Liver (tissue), 9 donors: Measurements from ENCODE around the gene ZSWIM6. TPM values are rescaled to one million over a fixed set of nuclear protein-coding genes. Genes with fewer than 3 reads are reported as not detected.

ENCODE experiments used
- DNase-seq: peaks from one replicate; pipeline ENCODE4 v3.0.0-alpha.2; 2017; ENCODE audit warnings: low spot score
- H3K27ac ChIP-seq, 2 donors: one replicate each; pipeline ENCODE4 v1.7.0; 2013; ENCODE audit warnings: inconsistent platforms in 2 of 2, low read length in 2 of 2, control low read depth in 1 of 2, low read depth in 1 of 2, mild to moderate bottlenecking in 1 of 2
- H3K27me3 ChIP-seq, 4 donors: one replicate each; pipeline versions ENCODE4 v1.6.1 to v1.7.0; 2013; ENCODE audit warnings: low read length in 3 of 4, inconsistent platforms in 1 of 4, mild to moderate bottlenecking in 1 of 4, moderate library complexity in 1 of 4; ENCODE audit not compliant: control insufficient read depth in 4 of 4, insufficient read depth in 4 of 4
- H3K36me3 ChIP-seq, 4 donors: one replicate each; pipeline versions ENCODE4 v1.6.1 to v1.7.0; 2013; ENCODE audit warnings: low read length in 3 of 4, mild to moderate bottlenecking in 3 of 4, low read depth in 1 of 4, moderate library complexity in 1 of 4; ENCODE audit not compliant: control insufficient read depth in 4 of 4, insufficient read depth in 3 of 4
- H3K4me1 ChIP-seq, 4 donors: one replicate each; pipeline versions ENCODE4 v1.6.1 to v1.7.0; 2013; ENCODE audit warnings: low read length in 3 of 4, mild to moderate bottlenecking in 3 of 4, moderate library complexity in 1 of 4; ENCODE audit not compliant: control insufficient read depth in 4 of 4, insufficient read depth in 4 of 4
- H3K4me3 ChIP-seq, 3 donors: one replicate each; pipeline versions ENCODE4 v1.6.1 to v1.7.0; 2013; ENCODE audit warnings: low read length in 3 of 3, control low read depth in 1 of 3, low read depth in 1 of 3, mild to moderate bottlenecking in 1 of 3
- H3K9ac ChIP-seq, 2 donors: one replicate each; pipeline ENCODE4 v1.7.0; 2013; ENCODE audit warnings: low read length in 2 of 2, mild to moderate bottlenecking in 2 of 2, moderate library complexity in 2 of 2, control low read depth in 1 of 2, low read depth in 1 of 2
- H3K9me3 ChIP-seq, 4 donors: one replicate each; pipeline versions ENCODE4 v1.6.1 to v1.7.0; 2013; ENCODE audit warnings: low read length in 3 of 4; ENCODE audit not compliant: control insufficient read depth in 4 of 4
- EGR1 ChIP-seq, 2 donors: IDR thresholded peaks; 2 replicates each; pipeline ENCODE4 v1.6.1; 2016 to 2018; ENCODE audit warnings: antibody characterized with exemption in 2 of 2, low read depth in 2 of 2
- FOXA1 ChIP-seq: IDR thresholded peaks from 2 replicates; pipeline ENCODE4 v1.6.1; 2016; ENCODE audit warnings: antibody characterized with exemption
- NR2F2 ChIP-seq: IDR thresholded peaks from 2 replicates; pipeline ENCODE4 v1.6.1; 2016; ENCODE audit warnings: antibody characterized with exemption
- SP1 ChIP-seq: IDR thresholded peaks from 2 replicates; pipeline ENCODE4 v1.6.1; 2018; ENCODE audit warnings: antibody characterized with exemption, mild to moderate bottlenecking
- TAF1 ChIP-seq: conservative IDR thresholded peaks from 2 replicates; pipeline ENCODE4 v1.6.1; 2016; ENCODE audit warnings: antibody characterized with exemption, mild to moderate bottlenecking
- WGBS: extraction: QIAGEN DNeasy Blood & Tissue Kit; methylation state at CpG from one replicate; pipeline ENCODE4 v1.1.7; 2013; 5-methylcytosine and 5-hydroxymethylcytosine counted together
- polyA plus RNA-seq, 2 donors: library from polyadenylated mRNA; stranded (reverse) in 1 of 2; unstranded in 1 of 2; fragments of 200-250 nt in 1 of 2; fragments of >200 nt in 1 of 2; fragmentation: Nextera tagmentation in 1 of 2; extraction: Ambion mirVana in 1 of 2; gene quantifications; one replicate each; pipeline versions ENCODE4 v1.2.1 to v1.2.3, GENCODE V29; 2013 to 2015
- total RNA-seq, 2 donors: library from RNA; depleted of rRNA; stranded (reverse); fragments of >200 nt; gene quantifications; one replicate each; pipeline ENCODE4 v1.2.3, GENCODE V29; 2014
- TF ChIP-seq, protein P1 (sequence below): fragments of 150-350 bp; IDR thresholded peaks from 2 replicates; pipeline ENCODE4 v1.5.1; 2017; ENCODE audit warnings: improper control_type of control experiment, low read depth, low read length; ENCODE audit not compliant: missing input control
- TF ChIP-seq, protein P2 (sequence below): IDR thresholded peaks from 2 replicates; pipeline ENCODE4 v1.6.1; 2016; ENCODE audit warnings: antibody characterized with exemption, mild to moderate bottlenecking
- TF ChIP-seq, protein P3 (sequence below): IDR thresholded peaks from 2 replicates; pipeline ENCODE4 v1.6.1; 2016; ENCODE audit warnings: antibody characterized with exemption
- donor health status: healthy.
- donor health status: healthy.
- donor health status: healthy.
- donor health status: healthy.
- donor health status: healthy.

Gene ZSWIM6
- total and polyA plus RNA-seq, 4 donors: 1.3 to 5.2 (median 3.3) TPM

DNA sequence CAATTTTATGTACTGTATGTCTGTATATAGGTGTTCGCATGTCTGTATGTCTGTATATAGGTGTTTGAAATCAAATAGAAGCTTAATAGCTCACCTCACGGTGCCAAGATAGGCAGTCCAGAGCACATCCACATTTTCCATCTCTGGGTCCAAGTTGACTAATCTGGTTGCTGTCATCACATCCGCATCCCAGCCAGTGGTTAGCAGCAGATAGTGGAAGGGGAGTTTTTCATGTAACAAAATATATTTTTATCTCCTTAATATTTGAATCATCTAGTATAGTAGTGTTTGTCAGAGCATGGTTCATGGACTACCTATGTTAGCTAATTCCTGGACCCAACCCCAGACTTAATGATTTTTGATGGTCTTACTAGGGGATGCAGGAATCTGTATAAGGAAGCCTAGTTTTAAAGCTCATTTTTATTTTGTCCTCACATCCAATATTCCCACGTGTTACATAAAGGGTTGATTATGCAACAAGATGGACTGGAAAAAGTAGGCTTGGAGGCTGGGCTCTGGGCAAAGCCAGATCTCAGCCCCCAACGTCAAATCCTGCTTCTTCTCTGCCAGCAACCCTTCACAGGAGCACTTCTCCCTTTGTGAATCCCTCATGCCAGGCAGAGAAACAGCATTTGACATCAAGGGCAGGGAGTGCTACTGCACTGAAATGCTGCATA, 219.7 kb downstream of the ZSWIM6 start (continued):
- TF ChIP-seq, protein P1, sequence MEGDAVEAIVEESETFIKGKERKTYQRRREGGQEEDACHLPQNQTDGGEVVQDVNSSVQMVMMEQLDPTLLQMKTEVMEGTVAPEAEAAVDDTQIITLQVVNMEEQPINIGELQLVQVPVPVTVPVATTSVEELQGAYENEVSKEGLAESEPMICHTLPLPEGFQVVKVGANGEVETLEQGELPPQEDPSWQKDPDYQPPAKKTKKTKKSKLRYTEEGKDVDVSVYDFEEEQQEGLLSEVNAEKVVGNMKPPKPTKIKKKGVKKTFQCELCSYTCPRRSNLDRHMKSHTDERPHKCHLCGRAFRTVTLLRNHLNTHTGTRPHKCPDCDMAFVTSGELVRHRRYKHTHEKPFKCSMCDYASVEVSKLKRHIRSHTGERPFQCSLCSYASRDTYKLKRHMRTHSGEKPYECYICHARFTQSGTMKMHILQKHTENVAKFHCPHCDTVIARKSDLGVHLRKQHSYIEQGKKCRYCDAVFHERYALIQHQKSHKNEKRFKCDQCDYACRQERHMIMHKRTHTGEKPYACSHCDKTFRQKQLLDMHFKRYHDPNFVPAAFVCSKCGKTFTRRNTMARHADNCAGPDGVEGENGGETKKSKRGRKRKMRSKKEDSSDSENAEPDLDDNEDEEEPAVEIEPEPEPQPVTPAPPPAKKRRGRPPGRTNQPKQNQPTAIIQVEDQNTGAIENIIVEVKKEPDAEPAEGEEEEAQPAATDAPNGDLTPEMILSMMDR: no peak

DNA sequence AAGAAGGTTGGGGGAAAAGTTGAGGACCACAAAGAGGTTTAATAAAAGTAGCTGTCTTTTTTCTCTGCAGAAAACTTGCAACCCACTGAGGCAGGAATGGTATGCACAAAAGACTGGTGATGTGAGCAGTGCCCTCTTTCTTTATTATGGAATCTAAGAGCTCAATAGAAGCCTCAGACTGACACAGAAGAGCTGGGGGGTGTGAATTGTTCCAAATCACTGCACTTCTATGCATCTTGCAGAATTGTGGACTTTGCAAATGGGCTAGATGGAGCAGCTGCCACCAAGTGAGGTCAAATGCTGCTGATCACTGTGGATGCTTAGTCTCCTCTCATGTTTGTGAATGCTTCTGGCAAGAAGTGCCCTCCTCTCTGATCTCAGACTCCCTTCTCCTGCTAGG, 227.1 kb downstream of the ZSWIM6 start:
- Histone ChIP-seq H3K9ac (no peak overlapping the region), H3K27ac (no peak overlapping the region), H3K27me3 (no peaks in the 10 kb centered on the region), H3K9me3 (no peaks in the 10 kb centered on the region), H3K4me1 (no peaks in the 10 kb centered on the region), H3K4me3 (no peak overlapping the region), H3K36me3 (no peaks in the 10 kb centered on the region)
- TF ChIP-seq SP1: no peak
- TF ChIP-seq EGR1 (IDR thresholded peaks at IDR 0.05; ENCODE audit: low read depth in 2 of 2): no peak
- TF ChIP-seq, protein P2, sequence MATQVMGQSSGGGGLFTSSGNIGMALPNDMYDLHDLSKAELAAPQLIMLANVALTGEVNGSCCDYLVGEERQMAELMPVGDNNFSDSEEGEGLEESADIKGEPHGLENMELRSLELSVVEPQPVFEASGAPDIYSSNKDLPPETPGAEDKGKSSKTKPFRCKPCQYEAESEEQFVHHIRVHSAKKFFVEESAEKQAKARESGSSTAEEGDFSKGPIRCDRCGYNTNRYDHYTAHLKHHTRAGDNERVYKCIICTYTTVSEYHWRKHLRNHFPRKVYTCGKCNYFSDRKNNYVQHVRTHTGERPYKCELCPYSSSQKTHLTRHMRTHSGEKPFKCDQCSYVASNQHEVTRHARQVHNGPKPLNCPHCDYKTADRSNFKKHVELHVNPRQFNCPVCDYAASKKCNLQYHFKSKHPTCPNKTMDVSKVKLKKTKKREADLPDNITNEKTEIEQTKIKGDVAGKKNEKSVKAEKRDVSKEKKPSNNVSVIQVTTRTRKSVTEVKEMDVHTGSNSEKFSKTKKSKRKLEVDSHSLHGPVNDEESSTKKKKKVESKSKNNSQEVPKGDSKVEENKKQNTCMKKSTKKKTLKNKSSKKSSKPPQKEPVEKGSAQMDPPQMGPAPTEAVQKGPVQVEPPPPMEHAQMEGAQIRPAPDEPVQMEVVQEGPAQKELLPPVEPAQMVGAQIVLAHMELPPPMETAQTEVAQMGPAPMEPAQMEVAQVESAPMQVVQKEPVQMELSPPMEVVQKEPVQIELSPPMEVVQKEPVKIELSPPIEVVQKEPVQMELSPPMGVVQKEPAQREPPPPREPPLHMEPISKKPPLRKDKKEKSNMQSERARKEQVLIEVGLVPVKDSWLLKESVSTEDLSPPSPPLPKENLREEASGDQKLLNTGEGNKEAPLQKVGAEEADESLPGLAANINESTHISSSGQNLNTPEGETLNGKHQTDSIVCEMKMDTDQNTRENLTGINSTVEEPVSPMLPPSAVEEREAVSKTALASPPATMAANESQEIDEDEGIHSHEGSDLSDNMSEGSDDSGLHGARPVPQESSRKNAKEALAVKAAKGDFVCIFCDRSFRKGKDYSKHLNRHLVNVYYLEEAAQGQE: no peak
- no peak for TF ChIP-seq NR2F2
- TF ChIP-seq TAF1: no peak
- TF ChIP-seq FOXA1: no peak
- no peak for DNase-seq

DNA sequence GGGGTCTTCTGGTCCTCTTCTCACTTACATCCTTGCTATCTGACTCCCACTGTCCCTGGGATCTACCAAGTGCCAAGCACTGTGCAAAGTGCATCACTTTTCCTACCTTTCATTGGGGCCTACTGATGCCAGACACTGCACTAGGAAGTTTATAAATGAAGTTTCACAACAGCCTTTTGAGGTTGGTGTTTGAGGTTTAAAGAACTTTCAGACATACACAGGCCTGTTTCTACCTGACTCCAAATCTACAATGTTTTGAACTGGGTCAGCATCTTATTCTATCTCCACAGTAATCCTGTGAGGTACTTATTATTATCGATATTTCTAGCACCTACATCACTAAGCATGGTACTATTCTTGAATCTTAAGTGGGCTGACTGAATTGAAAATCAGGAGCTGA, 227.7 kb downstream of the ZSWIM6 start:
- Histone ChIP-seq H3K9ac (no peak overlapping the region), H3K27me3 (no peaks in the 10 kb centered on the region), H3K9me3 (no peaks in the 10 kb centered on the region), H3K27ac (no peak overlapping the region), H3K36me3 (no peaks in the 10 kb centered on the region), H3K4me3 (no peak overlapping the region), H3K4me1 (no peaks in the 10 kb centered on the region)
- WGBS: 94% methylated on average over 1 of the region's 1 CpG
- TF ChIP-seq, protein P3, sequence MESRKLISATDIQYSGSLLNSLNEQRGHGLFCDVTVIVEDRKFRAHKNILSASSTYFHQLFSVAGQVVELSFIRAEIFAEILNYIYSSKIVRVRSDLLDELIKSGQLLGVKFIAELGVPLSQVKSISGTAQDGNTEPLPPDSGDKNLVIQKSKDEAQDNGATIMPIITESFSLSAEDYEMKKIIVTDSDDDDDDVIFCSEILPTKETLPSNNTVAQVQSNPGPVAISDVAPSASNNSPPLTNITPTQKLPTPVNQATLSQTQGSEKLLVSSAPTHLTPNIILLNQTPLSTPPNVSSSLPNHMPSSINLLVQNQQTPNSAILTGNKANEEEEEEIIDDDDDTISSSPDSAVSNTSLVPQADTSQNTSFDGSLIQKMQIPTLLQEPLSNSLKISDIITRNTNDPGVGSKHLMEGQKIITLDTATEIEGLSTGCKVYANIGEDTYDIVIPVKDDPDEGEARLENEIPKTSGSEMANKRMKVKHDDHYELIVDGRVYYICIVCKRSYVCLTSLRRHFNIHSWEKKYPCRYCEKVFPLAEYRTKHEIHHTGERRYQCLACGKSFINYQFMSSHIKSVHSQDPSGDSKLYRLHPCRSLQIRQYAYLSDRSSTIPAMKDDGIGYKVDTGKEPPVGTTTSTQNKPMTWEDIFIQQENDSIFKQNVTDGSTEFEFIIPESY: no peak
- DNase-seq: no peak
